Lower leg skin (tissue), 3 donors: ENCODE measurements around the gene PDE8B.

Experiments used
- POLR2A ChIP-seq, 2 donors: fragments of 450-650 bp; IDR thresholded peaks; one replicate each; pipeline ENCODE4 v1.6.1; 2016 to 2017; ENCODE audit warnings: antibody characterized with exemption in 2 of 2, mild to moderate bottlenecking in 1 of 2, moderate library complexity in 1 of 2
- TF ChIP-seq, protein P1 (sequence below), 3 donors: fragments of 450-650 bp; IDR thresholded peaks; one replicate each; pipeline ENCODE4 v1.5.1; 2016; ENCODE audit warnings: antibody characterized with exemption in 3 of 3, mild to moderate bottlenecking in 3 of 3, moderate library complexity in 2 of 3

DNA sequence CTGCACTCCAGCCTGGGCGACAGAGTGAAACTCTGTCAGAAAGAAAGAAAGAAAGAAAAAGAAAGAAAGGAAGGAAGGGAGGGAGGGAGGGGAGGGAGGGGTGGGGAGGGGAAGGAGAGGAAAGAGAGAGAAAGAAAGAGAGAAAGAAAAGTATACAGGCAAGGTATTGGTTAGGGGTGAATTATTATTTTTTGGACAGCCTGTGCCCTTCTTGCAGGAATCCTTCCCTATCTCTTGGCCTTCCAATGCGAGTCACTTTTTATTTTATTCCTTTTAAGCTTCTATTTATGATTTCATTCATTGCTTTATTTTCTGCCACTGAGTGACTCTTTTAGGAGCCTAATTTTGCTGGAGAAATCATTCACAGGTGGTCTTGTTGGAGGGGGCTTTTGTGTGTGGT lies 98.7 kb downstream of the PDE8B start:
- TF ChIP-seq, protein P1, sequence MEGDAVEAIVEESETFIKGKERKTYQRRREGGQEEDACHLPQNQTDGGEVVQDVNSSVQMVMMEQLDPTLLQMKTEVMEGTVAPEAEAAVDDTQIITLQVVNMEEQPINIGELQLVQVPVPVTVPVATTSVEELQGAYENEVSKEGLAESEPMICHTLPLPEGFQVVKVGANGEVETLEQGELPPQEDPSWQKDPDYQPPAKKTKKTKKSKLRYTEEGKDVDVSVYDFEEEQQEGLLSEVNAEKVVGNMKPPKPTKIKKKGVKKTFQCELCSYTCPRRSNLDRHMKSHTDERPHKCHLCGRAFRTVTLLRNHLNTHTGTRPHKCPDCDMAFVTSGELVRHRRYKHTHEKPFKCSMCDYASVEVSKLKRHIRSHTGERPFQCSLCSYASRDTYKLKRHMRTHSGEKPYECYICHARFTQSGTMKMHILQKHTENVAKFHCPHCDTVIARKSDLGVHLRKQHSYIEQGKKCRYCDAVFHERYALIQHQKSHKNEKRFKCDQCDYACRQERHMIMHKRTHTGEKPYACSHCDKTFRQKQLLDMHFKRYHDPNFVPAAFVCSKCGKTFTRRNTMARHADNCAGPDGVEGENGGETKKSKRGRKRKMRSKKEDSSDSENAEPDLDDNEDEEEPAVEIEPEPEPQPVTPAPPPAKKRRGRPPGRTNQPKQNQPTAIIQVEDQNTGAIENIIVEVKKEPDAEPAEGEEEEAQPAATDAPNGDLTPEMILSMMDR (IDR thresholded peaks at IDR 0.05), result no peak
- no peak for TF ChIP-seq POLR2A (IDR thresholded peaks at IDR 0.05)
